SK-N-MC (cell line): ENCODE results near the gene SDF2.

ENCODE experiments used
- EZH2 ChIP-seq: fragments of 200-600 bp; sonication (generic); IDR thresholded peaks from one replicate; pipeline ENCODE4 v1.6.1; 2017; ENCODE audit warnings: antibody characterized with exemption
- FOXP2 ChIP-seq: optimal IDR thresholded peaks from 2 replicates; pipeline ENCODE3; 2011; ENCODE audit warnings: mild to moderate bottlenecking, moderate library complexity; ENCODE audit not compliant: insufficient read depth; ENCODE audit errors: extremely low read length, control extremely low read depth
- POLR2AphosphoS5 ChIP-seq: IDR thresholded peaks from 2 replicates; pipeline ENCODE4 v1.6.1; 2012; ENCODE audit warnings: mild to moderate bottlenecking, low read depth, low read length, borderline replicate concordance

DNA sequence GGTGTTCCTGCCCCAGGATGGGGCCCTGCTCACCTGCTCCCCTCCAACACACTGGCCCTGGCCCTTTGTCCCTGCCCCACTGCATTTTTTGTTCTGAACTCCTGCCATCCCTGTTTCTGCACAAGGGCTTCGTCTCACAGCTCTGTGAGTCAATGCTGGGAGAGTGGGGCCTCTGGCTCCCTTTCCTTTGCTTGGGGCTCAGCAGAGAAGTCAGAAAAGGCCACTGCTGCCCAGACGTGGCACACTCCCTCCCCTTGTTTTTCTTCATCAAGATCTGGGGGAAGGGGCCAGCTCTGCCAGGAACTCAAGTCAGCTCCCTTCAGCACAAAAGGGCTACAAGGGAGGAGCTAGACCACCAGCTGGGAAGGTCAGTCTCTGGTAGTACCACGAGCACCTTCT lies 41.0 kb upstream of the SDF2 start:
- no peak for TF ChIP-seq POLR2AphosphoS5
- no peak for TF ChIP-seq EZH2
- no peak for TF ChIP-seq FOXP2
